OCI-LY1 (cell line): Measurements from ENCODE around the gene ZFP91.

Source experiments
- H2AFZ ChIP-seq: fragments of 200-600 bp; sonication (generic), shearing (Covaris generic); 2 replicates; pipeline ENCODE4 v1.6.0; 2014; ENCODE audit warnings: antibody characterized with exemption, mild to moderate bottlenecking, low read length
- H3F3A ChIP-seq: fragments of 200-600 bp; sonication (generic), shearing (Covaris generic); 2 replicates; pipeline ENCODE4 v1.6.0; 2014; ENCODE audit warnings: mild to moderate bottlenecking, antibody characterized with exemption, low read length, moderate library complexity; ENCODE audit not compliant: insufficient read depth
- H3K27ac ChIP-seq: fragments of 200-600 bp; sonication (generic); 2 replicates; pipeline ENCODE4 v1.5.1; 2014; ENCODE audit warnings: low read length, mixed run types, mild to moderate bottlenecking, low read depth; ENCODE audit not compliant: poor library complexity, severe bottlenecking
- H3K27me3 ChIP-seq: fragments of 200-600 bp; sonication (generic); 2 replicates; pipeline ENCODE4 v1.6.0; 2014; ENCODE audit warnings: antibody characterized with exemption, mild to moderate bottlenecking, low read length, moderate library complexity; ENCODE audit not compliant: insufficient read depth
- H3K36me3 ChIP-seq: fragments of 200-600 bp; sonication (generic); 2 replicates; pipeline ENCODE4 v1.6.1; 2014; ENCODE audit warnings: mild to moderate bottlenecking, antibody characterized with exemption, low read length, moderate library complexity, mixed read lengths; ENCODE audit not compliant: insufficient read depth
- H3K4me1 ChIP-seq: fragments of 200-600 bp; sonication (generic); 2 replicates; pipeline ENCODE4 v1.5.1; 2014; ENCODE audit warnings: mild to moderate bottlenecking, low read length, moderate library complexity; ENCODE audit not compliant: insufficient read depth, severe bottlenecking
- H3K4me2 ChIP-seq: fragments of 200-600 bp; sonication (generic), shearing (Covaris generic); 2 replicates; pipeline ENCODE4 v1.6.1; 2014; ENCODE audit warnings: low read length
- H3K4me3 ChIP-seq: fragments of 200-600 bp; sonication (generic); 2 replicates; pipeline ENCODE4 v1.5.1; 2014; ENCODE audit warnings: low read length, low read depth, mild to moderate bottlenecking, mixed read lengths; ENCODE audit not compliant: poor library complexity, severe bottlenecking
- H3K79me2 ChIP-seq: fragments of 200-600 bp; shearing (Covaris generic); 2 replicates; pipeline ENCODE4 v1.6.1; 2016; ENCODE audit warnings: mixed run types, low read length, mixed read lengths; ENCODE audit not compliant: insufficient read depth
- H3K9ac ChIP-seq: fragments of 200-600 bp; sonication (generic), shearing (Covaris generic); 2 replicates; pipeline ENCODE4 v1.6.1; 2014; ENCODE audit warnings: mild to moderate bottlenecking, low read length, mixed read lengths
- H3K9me2 ChIP-seq: fragments of 200-600 bp; sonication (generic), shearing (Covaris generic); 2 replicates; pipeline ENCODE4 v1.6.1; 2014; ENCODE audit warnings: low read depth, mild to moderate bottlenecking, low read length, mixed read lengths
- H3K9me3 ChIP-seq: fragments of 200-600 bp; shearing (Covaris generic); 2 replicates; pipeline ENCODE4 v1.6.1; 2014; ENCODE audit warnings: low read length, mixed read lengths
- H4K20me1 ChIP-seq: fragments of 200-600 bp; sonication (generic), shearing (Covaris generic); 2 replicates; pipeline ENCODE4 v1.6.0; 2016; ENCODE audit warnings: mild to moderate bottlenecking, low read length; ENCODE audit not compliant: insufficient read depth
- EZH2 ChIP-seq: fragments of 200-600 bp; sonication (generic), shearing (Covaris generic); IDR thresholded peaks from 2 replicates; pipeline ENCODE4 v1.8.0; 2017; ENCODE audit warnings: borderline replicate concordance, mixed run types, mild to moderate bottlenecking, antibody characterized with exemption, low read length, moderate library complexity, mixed read lengths
- TF ChIP-seq, protein P1 (sequence below): fragments of 200-600 bp; sonication (generic), shearing (Covaris generic); IDR thresholded peaks from 2 replicates; pipeline ENCODE4 v1.5.1; 2017; ENCODE audit warnings: mild to moderate bottlenecking, antibody characterized with exemption, low read length, moderate library complexity, mixed read lengths

Gene ZFP91

DNA sequence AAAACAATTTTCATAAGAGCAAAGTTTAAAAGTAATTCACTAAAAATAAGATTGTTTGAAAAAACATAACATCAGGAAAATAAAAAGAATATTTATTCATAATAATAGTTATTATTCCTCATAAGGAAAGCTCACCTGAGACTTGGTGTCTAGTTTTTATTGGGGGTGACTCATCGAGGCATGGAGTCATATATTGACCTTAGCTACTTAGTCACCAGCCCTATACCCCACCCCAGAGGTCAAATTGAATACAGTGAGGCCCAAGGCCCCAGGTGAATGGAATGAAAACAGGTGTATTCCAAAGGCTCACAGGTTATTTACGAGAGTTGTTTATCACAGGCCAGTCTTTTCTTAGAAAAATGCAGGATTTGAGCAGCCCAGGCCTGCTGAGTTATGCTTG lies 80.5 kb downstream of the ZFP91 start:
- H3K36me3 ChIP-seq = no peaks in the 10 kb centered on the region
- H2AFZ ChIP-seq = no peak overlapping the region
- H3K9ac ChIP-seq = no peak overlapping the region
- no peaks in the 10 kb centered on the region for H3K27me3 ChIP-seq
- H3K9me2 ChIP-seq = no peaks in the 10 kb centered on the region
- no peaks in the 10 kb centered on the region for H3K9me3 ChIP-seq
- no peaks in the 10 kb centered on the region for H3K4me1 ChIP-seq
- no peaks in the 10 kb centered on the region for H3K79me2 ChIP-seq
- no peak overlapping the region for H3K4me3 ChIP-seq
- TF ChIP-seq, protein P1, sequence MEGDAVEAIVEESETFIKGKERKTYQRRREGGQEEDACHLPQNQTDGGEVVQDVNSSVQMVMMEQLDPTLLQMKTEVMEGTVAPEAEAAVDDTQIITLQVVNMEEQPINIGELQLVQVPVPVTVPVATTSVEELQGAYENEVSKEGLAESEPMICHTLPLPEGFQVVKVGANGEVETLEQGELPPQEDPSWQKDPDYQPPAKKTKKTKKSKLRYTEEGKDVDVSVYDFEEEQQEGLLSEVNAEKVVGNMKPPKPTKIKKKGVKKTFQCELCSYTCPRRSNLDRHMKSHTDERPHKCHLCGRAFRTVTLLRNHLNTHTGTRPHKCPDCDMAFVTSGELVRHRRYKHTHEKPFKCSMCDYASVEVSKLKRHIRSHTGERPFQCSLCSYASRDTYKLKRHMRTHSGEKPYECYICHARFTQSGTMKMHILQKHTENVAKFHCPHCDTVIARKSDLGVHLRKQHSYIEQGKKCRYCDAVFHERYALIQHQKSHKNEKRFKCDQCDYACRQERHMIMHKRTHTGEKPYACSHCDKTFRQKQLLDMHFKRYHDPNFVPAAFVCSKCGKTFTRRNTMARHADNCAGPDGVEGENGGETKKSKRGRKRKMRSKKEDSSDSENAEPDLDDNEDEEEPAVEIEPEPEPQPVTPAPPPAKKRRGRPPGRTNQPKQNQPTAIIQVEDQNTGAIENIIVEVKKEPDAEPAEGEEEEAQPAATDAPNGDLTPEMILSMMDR = no peak
- TF ChIP-seq EZH2 = no peak
- no peak overlapping the region for H3K4me2 ChIP-seq
- no peaks in the 10 kb centered on the region for H3F3A ChIP-seq
- no peak overlapping the region for H3K27ac ChIP-seq
- no peaks in the 10 kb centered on the region for H4K20me1 ChIP-seq

DNA sequence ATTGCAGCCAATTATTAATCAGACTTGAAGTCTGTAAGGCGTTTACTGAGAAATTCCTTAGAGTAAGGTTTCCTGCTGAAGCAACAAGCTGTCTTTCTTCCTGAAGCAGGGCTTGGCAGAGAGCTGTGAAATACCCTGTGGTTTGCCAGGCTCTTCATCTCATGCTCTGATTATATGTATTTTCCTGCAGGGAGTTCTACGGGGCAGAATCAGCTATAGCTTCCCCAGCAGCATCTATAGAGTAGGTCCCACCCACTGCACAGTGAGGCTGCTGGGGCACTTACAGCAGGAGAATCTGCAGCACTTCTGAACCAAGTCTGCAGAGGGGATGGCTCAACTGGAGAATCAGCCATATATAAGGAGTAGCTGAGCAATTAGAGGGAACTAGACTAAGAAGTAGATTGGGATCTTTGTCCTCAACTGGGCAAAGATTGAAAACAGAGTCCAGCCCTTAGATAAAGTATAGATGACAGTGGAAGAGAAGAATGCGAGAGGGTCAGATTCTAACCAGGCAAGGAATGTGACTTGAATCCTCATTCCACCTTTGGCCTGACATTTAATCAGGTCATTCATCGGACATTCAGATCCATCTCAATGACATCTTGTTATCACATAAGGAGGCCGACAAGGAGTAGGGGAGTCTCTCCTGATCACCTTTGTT lies 81.2 kb downstream of the ZFP91 start:
- Histone ChIP-seq H3K9me2 (no peaks in the 10 kb centered on the region), H3K9ac (no peak overlapping the region), H3K4me3 (no peak overlapping the region), H3K4me2 (no peak overlapping the region), H3K27ac (no peak overlapping the region), H3F3A (no peaks in the 10 kb centered on the region), H3K27me3 (no peaks in the 10 kb centered on the region), H3K36me3 (no peaks in the 10 kb centered on the region), H2AFZ (no peak overlapping the region), H3K9me3 (no peaks in the 10 kb centered on the region), H3K4me1 (no peaks in the 10 kb centered on the region), H3K79me2 (no peaks in the 10 kb centered on the region), H4K20me1 (no peaks in the 10 kb centered on the region)
- no peak for TF ChIP-seq EZH2
- TF ChIP-seq, protein P1 = no peak
